ENCODE measurements around the gene NLRP14. TPM values are rescaled to one million over a fixed set of nuclear protein-coding genes. Genes with fewer than 3 reads are reported as not detected.

The NLRP14 gene
- total RNA-seq, 2 donors from 2014 or later: under 0.01 to 0.33 TPM

DNA sequence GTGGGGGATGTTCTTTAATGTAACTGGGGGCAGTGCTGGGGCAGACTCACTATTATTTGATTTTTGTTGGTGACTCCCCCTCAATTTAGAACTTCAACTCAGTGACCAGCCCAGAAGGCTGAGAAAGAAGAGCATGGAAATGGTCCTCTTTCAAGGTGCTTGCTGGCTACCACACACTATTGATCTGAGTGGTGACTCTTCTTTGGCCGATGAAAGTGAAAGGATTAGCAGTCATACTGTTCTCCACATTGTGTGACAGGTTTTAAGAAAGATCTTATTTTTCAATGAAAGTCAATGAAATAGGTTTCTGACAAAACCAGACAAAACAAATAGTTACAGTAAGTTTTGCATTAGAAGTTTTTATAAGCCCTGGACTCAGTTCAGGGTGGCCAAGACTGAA is 29.9 kb downstream of the NLRP14 start:
- no peaks in the 10 kb centered on the region for H3K4me1 ChIP-seq
- H3K9me3 ChIP-seq: no peaks in the 10 kb centered on the region
- H3K27me3 ChIP-seq: no peaks in the 10 kb centered on the region
- DNase-seq: no peak
- WGBS, 2 donors: 68 to 78% methylated on average over 1 of the region's 1 CpG
- intact Hi-C loops (cut with DNase I): no loop called here
- no peak for TF ChIP-seq POLR2A (IDR thresholded peaks at IDR 0.05)
- TF ChIP-seq, protein P1, sequence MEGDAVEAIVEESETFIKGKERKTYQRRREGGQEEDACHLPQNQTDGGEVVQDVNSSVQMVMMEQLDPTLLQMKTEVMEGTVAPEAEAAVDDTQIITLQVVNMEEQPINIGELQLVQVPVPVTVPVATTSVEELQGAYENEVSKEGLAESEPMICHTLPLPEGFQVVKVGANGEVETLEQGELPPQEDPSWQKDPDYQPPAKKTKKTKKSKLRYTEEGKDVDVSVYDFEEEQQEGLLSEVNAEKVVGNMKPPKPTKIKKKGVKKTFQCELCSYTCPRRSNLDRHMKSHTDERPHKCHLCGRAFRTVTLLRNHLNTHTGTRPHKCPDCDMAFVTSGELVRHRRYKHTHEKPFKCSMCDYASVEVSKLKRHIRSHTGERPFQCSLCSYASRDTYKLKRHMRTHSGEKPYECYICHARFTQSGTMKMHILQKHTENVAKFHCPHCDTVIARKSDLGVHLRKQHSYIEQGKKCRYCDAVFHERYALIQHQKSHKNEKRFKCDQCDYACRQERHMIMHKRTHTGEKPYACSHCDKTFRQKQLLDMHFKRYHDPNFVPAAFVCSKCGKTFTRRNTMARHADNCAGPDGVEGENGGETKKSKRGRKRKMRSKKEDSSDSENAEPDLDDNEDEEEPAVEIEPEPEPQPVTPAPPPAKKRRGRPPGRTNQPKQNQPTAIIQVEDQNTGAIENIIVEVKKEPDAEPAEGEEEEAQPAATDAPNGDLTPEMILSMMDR (IDR thresholded peaks at IDR 0.05): no peak
- H3K36me3 ChIP-seq (replicated peaks in 1 of 2; ENCODE audit: insufficient read depth in 1 of 2, low read depth in 2 of 2): no peaks in the 10 kb centered on the region
- H3K4me3 ChIP-seq: no peak overlapping the region
- H3K27ac ChIP-seq: no peak overlapping the region
- no peak for ATAC-seq

DNA sequence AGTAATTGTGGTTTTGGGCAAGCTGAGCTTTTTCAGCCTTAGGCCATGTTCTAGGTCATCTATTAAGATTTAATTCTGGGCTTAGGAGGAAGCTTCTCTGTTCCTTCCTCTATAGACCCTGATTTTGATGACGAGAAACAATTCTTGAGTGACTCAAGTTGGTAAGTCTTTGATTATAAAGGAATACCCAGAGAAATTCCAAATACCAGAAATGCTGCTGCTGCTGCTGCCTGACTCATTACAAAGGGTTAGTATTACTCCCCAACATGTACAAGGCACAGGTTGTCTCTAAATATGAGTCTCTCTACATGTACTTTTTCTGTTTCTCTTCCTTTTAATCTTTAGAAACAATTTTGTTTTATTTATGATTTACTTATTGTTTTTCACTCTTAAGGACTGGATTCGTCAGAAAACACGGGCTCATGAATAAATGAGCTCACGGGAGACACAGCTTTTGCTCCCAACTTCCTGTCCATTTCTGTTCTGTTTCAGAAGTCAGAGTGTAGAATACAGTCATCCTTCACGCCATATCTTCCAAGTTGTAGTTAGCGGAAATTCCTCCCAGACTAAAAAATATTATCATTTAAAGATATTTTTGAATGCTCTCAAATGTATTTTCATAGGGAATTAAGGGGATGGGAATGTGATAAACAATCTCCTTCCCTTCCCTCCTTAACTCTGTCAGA is 36.7 kb downstream of the NLRP14 start:
- H3K9me3 ChIP-seq: no peaks in the 10 kb centered on the region
- TF ChIP-seq, protein P1 (IDR thresholded peaks at IDR 0.05): no peak
- no peak for TF ChIP-seq POLR2A (IDR thresholded peaks at IDR 0.05)
- ATAC-seq (no peak), DNase-seq (no peak)
- no peak overlapping the region for H3K27ac ChIP-seq
- 70 to 76% methylated on average over 6 of the region's 6 CpGs for WGBS, 2 donors
- H3K27me3 ChIP-seq: no peaks in the 10 kb centered on the region
- intact Hi-C loops (cut with DNase I): no loop called here
- no peaks in the 10 kb centered on the region for H3K4me1 ChIP-seq
- no peaks in the 10 kb centered on the region for H3K36me3 ChIP-seq (replicated peaks in 1 of 2; ENCODE audit: insufficient read depth in 1 of 2, low read depth in 2 of 2)
- no peak overlapping the region for H3K4me3 ChIP-seq

- Histone ChIP-seq H3K27ac (no peak overlapping the region), H3K9me3 (no peaks in the 10 kb centered on the region), H3K36me3 (replicated peaks in 1 of 2; ENCODE audit: insufficient read depth in 1 of 2, low read depth in 2 of 2) (no peaks in the 10 kb centered on the region), H3K4me1 (no peaks in the 10 kb centered on the region), H3K27me3 (no peaks in the 10 kb centered on the region), H3K4me3 (no peak overlapping the region)
- DNase-seq (no peak), ATAC-seq (no peak)
- 33 to 43% methylated on average over 2 of the region's 2 CpGs for WGBS, 2 donors
- intact Hi-C loops (cut with DNase I): no loop called here
- no peak for TF ChIP-seq POLR2A (IDR thresholded peaks at IDR 0.05)
- TF ChIP-seq, protein P1 (IDR thresholded peaks at IDR 0.05): no peak
Measured at GRCh38 chr11:7057641-7058040, 37.4 kb downstream of the NLRP14 start.

- Histone ChIP-seq H3K27me3 (no peaks in the 10 kb centered on the region), H3K9me3 (no peaks in the 10 kb centered on the region), H3K4me3 (no peak overlapping the region), H3K27ac (no peak overlapping the region), H3K4me1 (no peaks in the 10 kb centered on the region), H3K36me3 (replicated peaks in 1 of 2; ENCODE audit: insufficient read depth in 1 of 2, low read depth in 2 of 2) (no peaks in the 10 kb centered on the region)
- ATAC-seq (no peak), DNase-seq (no peak)
- intact Hi-C loops (cut with DNase I): no loop called here
- TF ChIP-seq, protein P1 (IDR thresholded peaks at IDR 0.05): no peak
- no peak for TF ChIP-seq POLR2A (IDR thresholded peaks at IDR 0.05)
- WGBS, 2 donors: 68 to 81% methylated on average over 1 of the region's 1 CpG
Measured at GRCh38 chr11:7060868-7061267, 40.6 kb downstream of the NLRP14 start.

DNA sequence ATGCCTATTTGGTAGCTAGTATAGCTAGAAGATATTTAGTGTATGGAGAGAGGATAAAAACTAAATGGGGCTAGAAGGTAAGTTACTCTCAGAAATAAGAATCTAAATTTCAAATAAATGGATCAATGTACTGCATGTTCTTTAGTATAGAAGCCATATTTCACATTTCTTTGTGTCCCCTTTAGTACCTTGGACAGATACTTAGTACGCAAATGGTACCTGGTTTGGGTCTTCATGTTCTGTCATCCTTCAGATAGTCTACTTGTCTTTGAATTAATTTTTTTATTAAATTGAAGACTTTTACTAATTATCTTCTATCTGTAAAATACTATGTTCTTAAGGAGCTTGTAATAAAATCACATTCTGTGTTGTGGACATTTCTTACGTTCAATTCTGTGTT is 42.3 kb downstream of the NLRP14 start:
- Histone ChIP-seq H3K4me1 (no peaks in the 10 kb centered on the region), H3K36me3 (replicated peaks in 1 of 2; ENCODE audit: insufficient read depth in 1 of 2, low read depth in 2 of 2) (no peaks in the 10 kb centered on the region), H3K9me3 (no peaks in the 10 kb centered on the region), H3K27ac (no peak overlapping the region), H3K27me3 (no peaks in the 10 kb centered on the region), H3K4me3 (no peak overlapping the region)
- ATAC-seq (no peak), DNase-seq (no peak)
- 82 to 89% methylated on average over 2 of the region's 2 CpGs for WGBS, 2 donors
- intact Hi-C loops (cut with DNase I): no loop called here
- no peak for TF ChIP-seq POLR2A (IDR thresholded peaks at IDR 0.05)
- TF ChIP-seq, protein P1 (IDR thresholded peaks at IDR 0.05): no peak

Data from body of pancreas (tissue), 4 donors.